Activated B cell treated with CpG ODN at 0.5 μM for 24 hours (primary cell): ENCODE measurements around the gene ADH5. TPM values are rescaled to one million over a fixed set of nuclear protein-coding genes. Genes with fewer than 3 reads are reported as not detected.

Source experiments
- ATAC-seq: fragments of 200-7000 bp; cut with Tn5 transposase; one replicate; pipeline ENCODE4 v1.10.0; 2021; ENCODE audit warnings: low read depth, mild to moderate bottlenecking, moderate library complexity
- CTCF ChIA-PET: fragments of 350-600 bp; sonication (Branson Sonifier 250); formaldehyde crosslinking; loops from one replicate; lab custom pipeline; 2021; ENCODE audit warnings: antibody characterized with exemption; lab: Charles Lee
- POLR2A ChIA-PET: fragments of 350-600 bp; sonication (Branson Sonifier 250); formaldehyde crosslinking; loops from one replicate; lab custom pipeline; 2021; ENCODE audit warnings: antibody characterized with exemption; lab: Charles Lee
- DNase-seq: peaks from one replicate; pipeline ENCODE4 v3.0.0; 2022
- H3K27ac Mint-ChIP-seq: one replicate; pipeline ENCODE4 v1.8.0; 2020; ENCODE audit warnings: mixed read lengths
- H3K27me3 Mint-ChIP-seq: one replicate; pipeline ENCODE4 v1.8.0; 2021; ENCODE audit warnings: mixed read lengths
- H3K36me3 Mint-ChIP-seq: one replicate; pipeline ENCODE4 v1.8.0; 2021; ENCODE audit warnings: low read depth, mixed read lengths
- H3K4me1 Mint-ChIP-seq: one replicate; pipeline ENCODE4 v1.8.0; 2021; ENCODE audit warnings: mixed read lengths
- H3K4me3 Mint-ChIP-seq: one replicate; pipeline ENCODE4 v1.8.0; 2020; ENCODE audit warnings: mild to moderate bottlenecking, mixed read lengths
- H3K9me3 Mint-ChIP-seq: one replicate; pipeline ENCODE4 v1.8.0; 2020; ENCODE audit warnings: mixed read lengths
- intact Hi-C: fragments of 100-400 bp; cut with micrococcal nuclease; formaldehyde crosslinking; loops from one replicate; pipeline ENCODE4 v1.15.1; 2024
- total RNA-seq: library from RNA; stranded (reverse); gene quantifications from 2 replicates; pipeline ENCODE4 v1.2.3, GENCODE V29; 2022
- TF ChIP-seq, protein P1 (sequence below): fragments of 200-600 bp; IDR thresholded peaks from one replicate; pipeline ENCODE4 v1.8.0; 2022; ENCODE audit warnings: antibody characterized with exemption, mild to moderate bottlenecking

ADH5 gene
- total RNA-seq, 1 donor from 2014 or later = 70.1 TPM

DNA sequence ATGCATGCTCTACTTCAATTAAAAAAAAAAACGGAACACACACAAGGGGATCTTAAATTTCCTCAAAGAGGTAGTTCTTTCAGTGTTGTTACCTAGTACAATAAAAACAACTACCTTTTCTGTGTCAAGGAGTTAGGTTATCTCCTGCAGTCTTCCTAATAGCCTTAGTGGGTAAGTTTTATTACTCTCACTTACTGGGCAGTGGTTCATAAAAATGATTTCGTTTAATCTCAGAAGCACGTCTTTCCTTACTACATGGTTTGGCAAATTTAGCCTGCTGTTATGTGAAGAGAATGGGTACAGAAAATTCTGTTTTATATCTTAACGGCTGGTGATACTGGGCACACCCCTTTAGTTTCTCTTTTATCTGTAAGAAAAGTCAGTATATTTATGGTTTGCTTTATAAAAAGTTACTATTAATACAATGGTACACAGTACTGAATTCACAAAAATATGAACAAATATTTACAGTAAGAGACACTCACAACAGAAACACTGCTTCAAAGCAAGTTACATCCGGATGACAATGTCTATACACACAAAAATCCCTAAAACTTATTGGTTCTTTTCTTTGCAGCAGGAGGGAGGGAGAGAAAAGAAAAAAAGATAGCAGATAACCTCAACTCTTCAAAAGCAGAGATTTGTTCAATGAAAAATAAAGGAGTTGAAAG is 8.8 kb downstream of the ADH5 start:
- Mint-ChIP-seq H3K4me1 (no peaks in the 10 kb centered on the region), H3K27me3 (no peaks in the 10 kb centered on the region), H3K36me3 (peaks cover 80% of the 10 kb centered on the region), H3K9me3 (no peaks in the 10 kb centered on the region), H3K27ac (no peak overlapping the region), H3K4me3 (no peak overlapping the region)
- intact Hi-C loops = no loop called here
- ChIA-PET POLR2A (interaction anchor here (2.8 kb wide), 1 partner anchor 9 kb away, joined by 11 read pairs; the partner anchor contains the start of gene ADH5), CTCF (no interaction called here)
- DNase-seq = no peak
- TF ChIP-seq, protein P1, sequence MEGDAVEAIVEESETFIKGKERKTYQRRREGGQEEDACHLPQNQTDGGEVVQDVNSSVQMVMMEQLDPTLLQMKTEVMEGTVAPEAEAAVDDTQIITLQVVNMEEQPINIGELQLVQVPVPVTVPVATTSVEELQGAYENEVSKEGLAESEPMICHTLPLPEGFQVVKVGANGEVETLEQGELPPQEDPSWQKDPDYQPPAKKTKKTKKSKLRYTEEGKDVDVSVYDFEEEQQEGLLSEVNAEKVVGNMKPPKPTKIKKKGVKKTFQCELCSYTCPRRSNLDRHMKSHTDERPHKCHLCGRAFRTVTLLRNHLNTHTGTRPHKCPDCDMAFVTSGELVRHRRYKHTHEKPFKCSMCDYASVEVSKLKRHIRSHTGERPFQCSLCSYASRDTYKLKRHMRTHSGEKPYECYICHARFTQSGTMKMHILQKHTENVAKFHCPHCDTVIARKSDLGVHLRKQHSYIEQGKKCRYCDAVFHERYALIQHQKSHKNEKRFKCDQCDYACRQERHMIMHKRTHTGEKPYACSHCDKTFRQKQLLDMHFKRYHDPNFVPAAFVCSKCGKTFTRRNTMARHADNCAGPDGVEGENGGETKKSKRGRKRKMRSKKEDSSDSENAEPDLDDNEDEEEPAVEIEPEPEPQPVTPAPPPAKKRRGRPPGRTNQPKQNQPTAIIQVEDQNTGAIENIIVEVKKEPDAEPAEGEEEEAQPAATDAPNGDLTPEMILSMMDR = no peak
- no peak for ATAC-seq

GRCh38 chr4:99078931-99079624 is 9.5 kb downstream of the ADH5 start:
- Mint-ChIP-seq H3K4me3 (no peak overlapping the region), H3K27ac (no peak overlapping the region), H3K4me1 (no peaks in the 10 kb centered on the region), H3K36me3 (peaks cover 82% of the 10 kb centered on the region), H3K9me3 (no peaks in the 10 kb centered on the region), H3K27me3 (no peaks in the 10 kb centered on the region)
- intact Hi-C loops = no loop called here
- TF ChIP-seq, protein P1 = no peak
- DNase-seq (no peak), ATAC-seq (no peak)
- ChIA-PET CTCF (interaction anchor here (1.6 kb wide), 1 partner anchor 23 kb away, joined by 5 read pairs; no protein-coding TSS in a partner anchor), POLR2A (interaction anchor here (2.8 kb wide), 1 partner anchor 9 kb away, joined by 11 read pairs; the partner anchor contains the start of gene ADH5)

DNA sequence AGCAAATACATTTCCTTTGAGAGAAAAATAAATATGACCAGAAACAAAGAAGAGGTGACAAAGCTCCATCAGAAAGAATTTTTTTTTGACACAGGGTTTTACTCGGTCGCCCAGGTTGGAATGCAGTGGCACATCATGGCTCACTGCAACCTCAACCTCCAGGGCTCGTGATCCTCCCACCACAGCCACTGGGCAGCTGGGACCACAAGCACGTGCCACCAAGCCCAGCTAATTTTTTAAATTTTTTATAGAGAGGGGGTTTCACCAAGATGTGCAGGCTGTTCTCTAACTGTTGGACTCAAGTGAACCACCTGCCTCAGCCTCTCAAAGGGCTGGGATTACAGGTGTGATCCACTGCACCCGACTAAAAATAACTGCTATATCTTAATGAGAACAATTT is 10.3 kb downstream of the ADH5 start:
- H3K27ac Mint-ChIP-seq = no peak overlapping the region
- DNase-seq = no peak
- ChIA-PET CTCF (interaction anchor here (1.6 kb wide), 1 partner anchor 22 kb away, joined by 5 read pairs; no protein-coding TSS in a partner anchor), POLR2A (interaction anchor here (0.6 to 2.8 kb wide), 2 partner anchors 10 to 816 kb away, joined by 3 to 11 read pairs; partner anchors contain the start of genes ADH5 and LAMTOR3)
- peaks cover 83% of the 10 kb centered on the region for H3K36me3 Mint-ChIP-seq
- H3K9me3 Mint-ChIP-seq = no peaks in the 10 kb centered on the region
- no peaks in the 10 kb centered on the region for H3K27me3 Mint-ChIP-seq
- TF ChIP-seq, protein P1 = no peak
- no peaks in the 10 kb centered on the region for H3K4me1 Mint-ChIP-seq
- H3K4me3 Mint-ChIP-seq = no peak overlapping the region
- intact Hi-C loops = no loop called here
- ATAC-seq = no peak

- intact Hi-C loops = no loop called here
- Mint-ChIP-seq H3K4me3 (no peak overlapping the region), H3K36me3 (peaks cover 85% of the 10 kb centered on the region), H3K9me3 (no peaks in the 10 kb centered on the region), H3K27me3 (no peaks in the 10 kb centered on the region), H3K27ac (no peak overlapping the region), H3K4me1 (no peaks in the 10 kb centered on the region)
- ChIA-PET POLR2A (interaction anchor here (2.8 kb wide), 1 partner anchor 11 kb away, joined by 11 read pairs; the partner anchor contains the start of gene ADH5), CTCF (no interaction called here)
- TF ChIP-seq, protein P1 = no peak
- DNase-seq (no peak), ATAC-seq (no peak)
Observed at GRCh38 chr4:99077177-99077576, 11.4 kb downstream of the ADH5 start.

- no peak overlapping the region for H3K4me3 Mint-ChIP-seq
- no peak for DNase-seq
- H3K4me1 Mint-ChIP-seq = no peaks in the 10 kb centered on the region
- intact Hi-C loops = no loop called here
- no peaks in the 10 kb centered on the region for H3K9me3 Mint-ChIP-seq
- POLR2A ChIA-PET = no interaction called here
- CTCF ChIA-PET = no interaction called here
- no peak for ATAC-seq
- peaks cover 84% of the 10 kb centered on the region for H3K36me3 Mint-ChIP-seq
- no peaks in the 10 kb centered on the region for H3K27me3 Mint-ChIP-seq
- TF ChIP-seq, protein P1 = no peak
- H3K27ac Mint-ChIP-seq = no peak overlapping the region
Observed at GRCh38 chr4:99076292-99076976, 12.2 kb downstream of the ADH5 start.
